ENCODE results near the gene AQP9.

The AQP9 gene

DNA sequence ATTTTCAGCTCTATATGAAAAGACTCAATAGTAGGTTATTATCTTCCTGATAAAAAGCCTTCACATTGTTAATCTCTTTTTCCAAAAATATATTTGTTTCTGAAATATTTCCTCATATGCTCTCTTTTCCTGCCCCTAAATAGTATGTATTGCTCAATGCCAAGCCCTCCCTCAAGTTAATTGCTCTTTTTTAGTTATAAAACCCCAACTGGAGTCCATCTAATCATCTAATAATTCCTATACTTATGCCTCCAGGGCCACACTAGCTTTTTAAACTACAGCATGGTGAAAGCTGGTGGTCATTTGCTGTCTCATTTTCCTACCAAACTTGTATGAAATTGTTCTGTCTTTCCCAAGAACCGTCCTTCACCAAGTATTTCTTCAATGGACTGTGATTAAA, 26.7 kb downstream of the AQP9 start:
- no peak for DNase-seq (ENCODE audit: low read depth in 1 of 2, low spot score in 1 of 2)
- H3K27me3 ChIP-seq (ENCODE audit: insufficient read depth, poor library complexity, severe bottlenecking): peaks cover 3% of the 10 kb centered on the region
- H3K27ac ChIP-seq (replicated peaks): no peak overlapping the region
- H3K4me3 ChIP-seq (replicated peaks; ENCODE audit: insufficient read depth, low read length): no peak overlapping the region
- no peak for TF ChIP-seq SPI1 (IDR thresholded peaks at IDR 0.05; ENCODE audit: borderline replicate concordance, low read depth)
- no peak for TF ChIP-seq GABPA (IDR thresholded peaks at IDR 0.05; ENCODE audit: low read depth)
- TF ChIP-seq, protein P1, sequence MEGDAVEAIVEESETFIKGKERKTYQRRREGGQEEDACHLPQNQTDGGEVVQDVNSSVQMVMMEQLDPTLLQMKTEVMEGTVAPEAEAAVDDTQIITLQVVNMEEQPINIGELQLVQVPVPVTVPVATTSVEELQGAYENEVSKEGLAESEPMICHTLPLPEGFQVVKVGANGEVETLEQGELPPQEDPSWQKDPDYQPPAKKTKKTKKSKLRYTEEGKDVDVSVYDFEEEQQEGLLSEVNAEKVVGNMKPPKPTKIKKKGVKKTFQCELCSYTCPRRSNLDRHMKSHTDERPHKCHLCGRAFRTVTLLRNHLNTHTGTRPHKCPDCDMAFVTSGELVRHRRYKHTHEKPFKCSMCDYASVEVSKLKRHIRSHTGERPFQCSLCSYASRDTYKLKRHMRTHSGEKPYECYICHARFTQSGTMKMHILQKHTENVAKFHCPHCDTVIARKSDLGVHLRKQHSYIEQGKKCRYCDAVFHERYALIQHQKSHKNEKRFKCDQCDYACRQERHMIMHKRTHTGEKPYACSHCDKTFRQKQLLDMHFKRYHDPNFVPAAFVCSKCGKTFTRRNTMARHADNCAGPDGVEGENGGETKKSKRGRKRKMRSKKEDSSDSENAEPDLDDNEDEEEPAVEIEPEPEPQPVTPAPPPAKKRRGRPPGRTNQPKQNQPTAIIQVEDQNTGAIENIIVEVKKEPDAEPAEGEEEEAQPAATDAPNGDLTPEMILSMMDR (IDR thresholded peaks at IDR 0.05; ENCODE audit: insufficient read depth, low read length): no peak
- TF ChIP-seq POLR2AphosphoS5 (IDR thresholded peaks at IDR 0.05; ENCODE audit: low read depth): no peak

DNA sequence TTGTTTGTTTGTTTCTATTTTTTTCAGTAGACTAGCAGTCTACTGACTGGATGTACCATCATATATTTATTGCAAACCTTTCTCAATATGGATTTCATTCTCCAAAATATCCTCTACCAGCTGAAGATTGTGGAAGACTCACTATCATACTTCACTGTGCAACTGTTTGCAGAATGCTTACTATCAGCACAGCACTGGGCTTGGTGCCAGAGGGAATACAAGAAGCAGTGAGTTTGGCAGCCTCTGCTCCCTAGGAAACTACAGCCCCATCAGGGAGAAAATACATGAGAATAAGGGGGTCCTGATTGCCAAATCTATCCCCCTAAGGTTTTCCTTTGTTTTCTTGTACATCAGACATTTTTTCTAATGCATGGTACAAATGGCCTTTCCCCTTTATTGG, 27.5 kb downstream of the AQP9 start:
- DNase-seq (ENCODE audit: low read depth in 1 of 2, low spot score in 1 of 2): no peak
- H3K27me3 ChIP-seq (ENCODE audit: insufficient read depth, poor library complexity, severe bottlenecking): peaks cover 3% of the 10 kb centered on the region
- no peak overlapping the region for H3K4me3 ChIP-seq (replicated peaks; ENCODE audit: insufficient read depth, low read length)
- TF ChIP-seq, protein P1 (IDR thresholded peaks at IDR 0.05; ENCODE audit: insufficient read depth, low read length): no peak
- TF ChIP-seq, protein P2, sequence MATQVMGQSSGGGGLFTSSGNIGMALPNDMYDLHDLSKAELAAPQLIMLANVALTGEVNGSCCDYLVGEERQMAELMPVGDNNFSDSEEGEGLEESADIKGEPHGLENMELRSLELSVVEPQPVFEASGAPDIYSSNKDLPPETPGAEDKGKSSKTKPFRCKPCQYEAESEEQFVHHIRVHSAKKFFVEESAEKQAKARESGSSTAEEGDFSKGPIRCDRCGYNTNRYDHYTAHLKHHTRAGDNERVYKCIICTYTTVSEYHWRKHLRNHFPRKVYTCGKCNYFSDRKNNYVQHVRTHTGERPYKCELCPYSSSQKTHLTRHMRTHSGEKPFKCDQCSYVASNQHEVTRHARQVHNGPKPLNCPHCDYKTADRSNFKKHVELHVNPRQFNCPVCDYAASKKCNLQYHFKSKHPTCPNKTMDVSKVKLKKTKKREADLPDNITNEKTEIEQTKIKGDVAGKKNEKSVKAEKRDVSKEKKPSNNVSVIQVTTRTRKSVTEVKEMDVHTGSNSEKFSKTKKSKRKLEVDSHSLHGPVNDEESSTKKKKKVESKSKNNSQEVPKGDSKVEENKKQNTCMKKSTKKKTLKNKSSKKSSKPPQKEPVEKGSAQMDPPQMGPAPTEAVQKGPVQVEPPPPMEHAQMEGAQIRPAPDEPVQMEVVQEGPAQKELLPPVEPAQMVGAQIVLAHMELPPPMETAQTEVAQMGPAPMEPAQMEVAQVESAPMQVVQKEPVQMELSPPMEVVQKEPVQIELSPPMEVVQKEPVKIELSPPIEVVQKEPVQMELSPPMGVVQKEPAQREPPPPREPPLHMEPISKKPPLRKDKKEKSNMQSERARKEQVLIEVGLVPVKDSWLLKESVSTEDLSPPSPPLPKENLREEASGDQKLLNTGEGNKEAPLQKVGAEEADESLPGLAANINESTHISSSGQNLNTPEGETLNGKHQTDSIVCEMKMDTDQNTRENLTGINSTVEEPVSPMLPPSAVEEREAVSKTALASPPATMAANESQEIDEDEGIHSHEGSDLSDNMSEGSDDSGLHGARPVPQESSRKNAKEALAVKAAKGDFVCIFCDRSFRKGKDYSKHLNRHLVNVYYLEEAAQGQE (IDR thresholded peaks at IDR 0.05; ENCODE audit: insufficient replicate concordance, low read depth): no peak
- no peak for TF ChIP-seq GABPA (IDR thresholded peaks at IDR 0.05; ENCODE audit: low read depth)
- no peak overlapping the region for H3K27ac ChIP-seq (replicated peaks)

DNA sequence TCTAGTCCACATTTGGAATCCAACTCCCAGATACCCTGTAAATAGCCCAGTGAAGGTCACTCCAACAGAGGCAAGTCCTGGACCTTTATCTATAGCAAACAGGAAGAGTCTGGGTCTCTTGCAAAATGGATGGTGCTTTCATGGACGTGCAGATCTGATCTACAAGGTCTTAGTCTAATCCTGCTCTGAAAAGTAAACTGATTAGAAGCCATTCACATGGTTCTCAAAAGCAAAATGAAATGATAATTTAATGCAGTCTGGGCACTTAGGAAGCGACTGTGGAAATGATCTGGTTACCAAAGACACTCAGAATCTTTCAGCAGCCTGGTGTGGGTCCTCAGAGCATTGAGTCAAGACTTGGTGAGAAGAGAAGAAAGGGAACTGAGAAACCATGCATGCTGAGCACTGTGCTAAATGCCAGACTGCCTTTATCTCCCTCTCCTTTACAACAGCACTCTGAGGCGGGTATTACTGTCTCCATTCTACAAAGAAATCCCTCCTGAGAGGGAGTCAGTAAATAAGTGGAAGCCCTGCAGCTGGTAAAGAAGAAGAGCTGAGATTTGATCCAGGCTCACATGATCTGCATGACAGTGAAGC, 29.0 kb downstream of the AQP9 start:
- DNase-seq (ENCODE audit: low read depth in 1 of 2, low spot score in 1 of 2): no peak
- Histone ChIP-seq H3K4me3 (replicated peaks; ENCODE audit: insufficient read depth, low read length) (no peak overlapping the region), H3K27me3 (ENCODE audit: insufficient read depth, poor library complexity, severe bottlenecking) (peaks cover 3% of the 10 kb centered on the region), H3K27ac (replicated peaks) (no peak overlapping the region)
- no peak for TF ChIP-seq GABPA (IDR thresholded peaks at IDR 0.05; ENCODE audit: low read depth)
- no peak for TF ChIP-seq SPI1 (IDR thresholded peaks at IDR 0.05; ENCODE audit: borderline replicate concordance, low read depth)
- no peak for TF ChIP-seq POLR2AphosphoS5 (IDR thresholded peaks at IDR 0.05; ENCODE audit: low read depth)
- TF ChIP-seq, protein P2 (IDR thresholded peaks at IDR 0.05; ENCODE audit: insufficient replicate concordance, low read depth): no peak
- TF ChIP-seq, protein P1 (IDR thresholded peaks at IDR 0.05; ENCODE audit: insufficient read depth, low read length): no peak

DNA sequence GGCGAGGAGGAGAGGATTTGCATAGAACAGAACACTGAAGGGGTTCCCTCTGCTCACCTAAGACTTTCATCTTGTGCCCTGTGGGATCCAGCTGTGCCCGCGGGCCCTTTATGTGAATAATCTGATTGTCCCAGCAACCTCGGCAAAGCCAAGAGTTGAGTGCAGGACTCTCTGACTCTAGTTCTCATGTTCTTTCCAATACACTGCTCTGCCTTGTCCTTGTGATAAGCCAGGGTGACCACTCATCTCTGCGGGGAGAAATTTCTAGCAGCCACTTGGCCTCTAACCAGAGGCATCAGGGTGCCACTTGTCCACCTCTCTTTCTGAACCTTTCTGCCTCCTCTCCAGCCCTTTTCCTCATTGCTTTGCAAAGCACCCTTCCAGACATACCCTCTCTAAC, 31.8 kb downstream of the AQP9 start:
- Histone ChIP-seq H3K27ac (replicated peaks) (no peak overlapping the region), H3K27me3 (ENCODE audit: insufficient read depth, poor library complexity, severe bottlenecking) (peaks cover 2% of the 10 kb centered on the region), H3K4me3 (replicated peaks; ENCODE audit: insufficient read depth, low read length) (no peak overlapping the region)
- TF ChIP-seq, protein P2 (IDR thresholded peaks at IDR 0.05; ENCODE audit: insufficient replicate concordance, low read depth): no peak
- no peak for TF ChIP-seq POLR2AphosphoS5 (IDR thresholded peaks at IDR 0.05; ENCODE audit: low read depth)
- TF ChIP-seq SPI1 (IDR thresholded peaks at IDR 0.05; ENCODE audit: borderline replicate concordance, low read depth): no peak
- no peak for TF ChIP-seq GABPA (IDR thresholded peaks at IDR 0.05; ENCODE audit: low read depth)
- TF ChIP-seq, protein P1 (IDR thresholded peaks at IDR 0.05; ENCODE audit: insufficient read depth, low read length): no peak
- DNase-seq (ENCODE audit: low read depth in 1 of 2, low spot score in 1 of 2): no peak
